Stomach smooth muscle (tissue), 2 donors: ENCODE data around the gene MAS1.
"Not testable (repeated sequence)": the region's sequence is repeated elsewhere in the genome, so short reads cannot be mapped to it uniquely, and the experiment has no call there.

Experiments
- H3K27ac ChIP-seq: one replicate; pipeline ENCODE4 v1.7.0; 2013; ENCODE audit warnings: mild to moderate bottlenecking, low read length, inconsistent platforms
- H3K27me3 ChIP-seq, 2 donors: one replicate each; pipeline ENCODE4 v1.7.0; 2013; ENCODE audit warnings: low read length in 2 of 2; ENCODE audit not compliant: insufficient read depth in 2 of 2, control insufficient read depth in 1 of 2
- H3K36me3 ChIP-seq, 2 donors: one replicate each; pipeline ENCODE4 v1.7.0; 2013; ENCODE audit warnings: low read length in 2 of 2; ENCODE audit not compliant: control insufficient read depth in 2 of 2, insufficient read depth in 2 of 2
- H3K4me1 ChIP-seq: one replicate; pipeline ENCODE4 v1.7.0; 2013; ENCODE audit warnings: low read length; ENCODE audit not compliant: control insufficient read depth, insufficient read depth
- H3K4me3 ChIP-seq, 2 donors: one replicate each; pipeline ENCODE4 v1.7.0; 2013; ENCODE audit warnings: low read length in 2 of 2
- H3K9ac ChIP-seq, 2 donors: one replicate each; pipeline ENCODE4 v1.7.0; 2013; ENCODE audit warnings: low read length in 2 of 2, mild to moderate bottlenecking in 1 of 2
- H3K9me3 ChIP-seq, 2 donors: one replicate each; pipeline ENCODE4 v1.7.0; 2013; ENCODE audit warnings: low read length in 2 of 2; ENCODE audit not compliant: control insufficient read depth in 2 of 2
- donor health status: healthy.
- donor health status: Pancreatic carcinoma.

The MAS1 gene

DNA sequence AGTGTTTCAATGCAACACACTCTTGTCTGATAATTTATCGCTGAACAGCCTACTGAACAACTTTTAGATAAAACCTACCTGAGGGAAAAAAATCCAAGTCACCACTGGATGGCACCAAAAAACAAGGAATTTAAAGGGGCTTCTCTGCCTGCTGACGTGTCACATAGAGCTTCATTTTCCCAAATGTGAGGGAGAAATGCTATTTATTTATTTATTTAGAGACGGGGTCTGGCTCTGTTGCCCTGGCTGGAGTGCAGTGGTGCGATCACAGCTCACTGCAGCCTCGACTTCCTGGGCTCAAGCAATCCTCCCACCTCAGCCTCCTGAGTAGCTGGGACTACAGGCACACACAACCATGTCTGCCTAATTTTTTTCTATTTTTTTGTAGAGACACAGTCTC is 27.4 kb upstream of the MAS1 start:
- not testable (repeated sequence) for H3K36me3 ChIP-seq, H3K27ac ChIP-seq, H3K9me3 ChIP-seq, H3K9ac ChIP-seq, H3K27me3 ChIP-seq, H3K4me1 ChIP-seq, H3K4me3 ChIP-seq

DNA sequence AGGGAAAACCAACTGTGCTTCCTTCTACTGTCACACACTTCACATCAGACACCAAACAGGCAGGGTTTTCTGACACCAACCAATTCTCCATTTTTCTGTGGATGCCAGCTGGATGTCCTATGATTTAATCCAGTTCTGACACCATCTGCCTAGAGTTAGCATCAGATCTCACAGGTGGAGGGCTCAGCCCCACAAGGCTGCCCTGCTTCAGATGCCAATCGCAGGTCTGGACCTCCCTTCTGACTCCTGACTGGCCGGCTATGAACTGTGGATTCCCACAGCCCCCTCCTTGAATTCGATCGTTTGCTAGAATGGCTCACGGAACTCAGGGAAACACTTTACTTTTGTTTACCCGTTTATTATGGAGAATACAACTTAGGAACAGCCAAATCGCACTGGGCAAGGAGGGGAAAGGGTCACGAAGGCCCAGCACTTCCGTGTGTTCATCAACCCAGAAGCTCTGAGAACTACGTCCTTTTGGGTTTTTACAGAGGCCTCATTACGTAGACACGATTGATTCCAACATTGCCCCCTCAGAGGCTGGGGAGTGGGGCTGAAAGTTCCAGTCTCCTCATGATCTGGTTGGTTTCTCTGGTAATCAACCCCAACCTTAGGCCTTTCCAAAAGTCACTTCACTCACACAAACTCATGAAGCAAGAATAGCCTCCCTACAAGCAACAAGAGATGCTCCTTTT is 25.4 kb upstream of the MAS1 start:
- peaks cover 0 to 5% of the 10 kb centered on the region in 2 donors for H3K9me3 ChIP-seq
- no peaks in the 10 kb centered on the region for H3K36me3 ChIP-seq
- H3K4me1 ChIP-seq, result no peaks in the 10 kb centered on the region
- no peaks in the 10 kb centered on the region for H3K27me3 ChIP-seq
- no peak overlapping the region for H3K27ac ChIP-seq
- no peak overlapping the region for H3K9ac ChIP-seq
- no peak overlapping the region for H3K4me3 ChIP-seq

DNA sequence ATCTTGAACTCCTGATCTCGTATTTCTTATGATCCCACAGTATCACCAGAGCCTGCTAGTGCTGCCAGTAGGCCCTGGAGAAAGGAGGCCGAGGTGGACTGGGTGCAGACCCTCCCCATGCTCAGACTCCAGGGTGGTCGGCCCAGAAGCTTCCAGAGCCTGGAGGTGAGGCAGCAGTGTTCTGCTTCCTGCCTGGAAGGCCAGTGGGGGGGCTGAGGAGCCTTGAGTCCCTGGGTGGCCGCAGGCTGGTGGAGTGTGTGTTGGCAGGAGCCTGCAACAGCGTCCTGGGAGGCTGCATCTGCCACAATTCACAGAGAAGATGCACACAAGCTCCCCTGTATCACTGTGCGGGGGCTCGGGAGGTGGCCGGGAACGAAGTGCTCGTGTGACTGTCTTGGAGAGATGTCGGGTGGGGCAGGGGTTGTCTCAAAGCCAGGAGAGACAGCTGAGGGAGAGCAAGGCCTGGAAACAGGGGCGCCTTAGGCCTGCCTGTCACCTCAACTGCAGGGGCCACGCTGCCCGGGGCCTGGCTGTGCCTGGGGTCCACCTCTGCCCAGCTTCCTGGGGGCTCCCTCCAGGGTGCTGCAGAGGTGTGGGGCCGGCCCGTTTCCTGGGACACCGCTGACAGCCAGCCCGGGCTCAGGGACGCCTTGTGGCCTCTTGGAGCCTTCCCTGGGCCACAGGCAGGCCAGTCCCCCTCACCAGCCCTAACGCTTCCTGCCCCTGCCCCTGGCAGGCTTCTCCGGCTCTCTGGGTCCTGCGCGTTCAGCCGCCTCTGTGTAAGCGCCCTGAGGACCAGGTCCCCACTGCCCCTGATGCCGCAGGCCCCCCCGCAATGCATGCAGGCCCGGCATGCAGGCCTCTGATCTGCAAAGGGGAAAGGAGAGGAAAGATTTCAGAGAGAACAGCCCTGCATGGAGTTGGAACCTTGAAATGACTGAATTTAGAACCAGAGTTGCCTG is 24.2 kb upstream of the MAS1 start:
- H3K27ac ChIP-seq, result no peak overlapping the region
- H3K4me3 ChIP-seq, result no peak overlapping the region
- H3K27me3 ChIP-seq, result no peaks in the 10 kb centered on the region
- H3K9me3 ChIP-seq, result peaks cover 0 to 5% of the 10 kb centered on the region in 2 donors
- H3K4me1 ChIP-seq, result no peaks in the 10 kb centered on the region
- no peaks in the 10 kb centered on the region for H3K36me3 ChIP-seq
- H3K9ac ChIP-seq, result no peak overlapping the region

DNA sequence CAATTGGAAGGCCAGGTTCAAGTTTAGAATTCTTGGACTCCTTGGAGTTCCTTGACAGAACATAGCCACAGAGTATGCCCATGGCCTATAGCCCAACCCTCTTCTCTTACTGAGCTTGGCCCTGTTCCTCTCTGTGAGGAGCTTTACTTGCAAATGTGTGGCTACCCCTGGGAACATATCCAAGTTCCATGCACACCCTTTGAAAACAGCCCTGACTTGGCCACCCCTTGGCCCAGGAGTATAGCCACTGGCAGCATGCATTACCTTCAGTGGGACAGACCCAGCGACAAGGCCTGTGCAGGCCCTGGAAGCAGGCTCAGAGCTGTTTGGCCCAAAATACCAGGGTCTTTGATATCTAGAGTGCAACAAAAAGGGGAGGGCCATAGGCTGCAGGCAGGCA is 19.5 kb upstream of the MAS1 start:
- no peak overlapping the region for H3K9ac ChIP-seq
- peaks cover 0 to 5% of the 10 kb centered on the region in 2 donors for H3K9me3 ChIP-seq
- no peak overlapping the region for H3K4me3 ChIP-seq
- no peaks in the 10 kb centered on the region for H3K4me1 ChIP-seq
- H3K27ac ChIP-seq, result no peak overlapping the region
- no peaks in the 10 kb centered on the region for H3K36me3 ChIP-seq
- H3K27me3 ChIP-seq, result peaks cover 0 to 2% of the 10 kb centered on the region in 2 donors

DNA sequence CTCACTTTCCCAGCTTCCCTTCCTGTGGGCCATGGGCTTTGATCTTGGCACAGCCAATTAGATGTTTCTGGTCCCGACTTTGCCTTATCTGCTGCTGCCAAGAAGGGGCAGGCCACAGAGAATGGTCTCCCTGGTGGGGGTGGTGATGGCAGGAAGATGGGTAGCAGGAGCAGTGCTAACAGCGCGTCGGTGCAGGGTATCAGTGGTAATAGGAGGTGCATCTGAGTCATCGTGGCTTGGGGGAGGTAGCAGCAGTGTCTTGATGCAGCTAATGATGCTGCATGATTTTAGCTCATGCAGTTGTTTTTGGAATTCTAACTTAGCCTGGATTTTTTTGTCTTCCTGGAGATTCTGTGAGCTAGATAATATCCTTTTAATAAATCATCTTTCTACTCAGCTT is 18.9 kb upstream of the MAS1 start:
- no peak overlapping the region for H3K4me3 ChIP-seq
- H3K4me1 ChIP-seq, result no peaks in the 10 kb centered on the region
- peaks cover 0 to 5% of the 10 kb centered on the region in 2 donors for H3K9me3 ChIP-seq

DNA sequence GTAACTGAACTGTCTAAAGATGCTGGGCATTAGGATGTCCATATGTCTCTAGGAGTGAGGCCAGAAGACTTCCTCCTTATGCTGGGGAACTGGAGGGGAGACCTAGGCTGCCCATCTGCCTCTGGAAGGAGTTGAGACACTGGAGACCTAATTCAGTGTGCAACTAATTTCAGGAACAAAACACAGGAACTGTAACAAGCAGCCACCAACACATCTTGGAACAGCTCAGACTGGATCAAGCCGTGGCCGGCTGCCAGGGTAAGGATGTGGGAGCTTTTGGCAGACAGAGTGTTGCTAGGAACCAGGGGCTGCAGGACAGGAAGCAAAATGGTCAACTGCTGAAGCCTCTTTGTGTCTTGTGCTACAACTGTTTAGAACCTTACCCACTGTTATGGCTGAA is 16.4 kb upstream of the MAS1 start:
- no peaks in the 10 kb centered on the region for H3K4me1 ChIP-seq
- H3K27ac ChIP-seq, result no peak overlapping the region
- H3K27me3 ChIP-seq, result peaks cover 0 to 2% of the 10 kb centered on the region in 2 donors
- H3K9me3 ChIP-seq, result no peaks in the 10 kb centered on the region
- H3K36me3 ChIP-seq, result no peaks in the 10 kb centered on the region
- no peak overlapping the region for H3K4me3 ChIP-seq
- no peak overlapping the region for H3K9ac ChIP-seq

More for the DNA sequence above, 18.9 kb upstream of the MAS1 start:
- Histone ChIP-seq H3K36me3 (no peaks in the 10 kb centered on the region), H3K27ac (no peak overlapping the region), H3K9ac (no peak overlapping the region), H3K27me3 (peaks cover 0 to 2% of the 10 kb centered on the region in 2 donors)

DNA sequence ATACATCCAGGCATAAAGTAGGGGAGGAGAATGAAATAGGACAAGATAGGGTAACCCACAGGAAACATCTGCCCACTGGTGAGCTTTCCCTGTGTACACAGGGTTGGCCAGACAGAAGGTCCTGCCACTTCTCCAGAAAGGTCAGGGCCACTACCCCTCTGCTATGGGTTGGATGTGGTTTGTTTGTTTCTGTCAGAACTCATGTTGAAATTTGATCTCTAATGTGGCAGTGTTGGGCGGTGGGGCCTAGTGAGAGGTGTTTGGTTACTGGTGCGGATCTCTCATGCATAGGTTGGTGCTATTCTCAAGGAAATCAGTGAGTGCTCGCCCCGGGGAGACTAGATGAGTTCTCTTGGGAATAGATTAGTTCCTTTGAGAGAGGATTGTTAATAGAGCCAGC is 15.6 kb upstream of the MAS1 start:
- no peaks in the 10 kb centered on the region for H3K36me3 ChIP-seq

DNA sequence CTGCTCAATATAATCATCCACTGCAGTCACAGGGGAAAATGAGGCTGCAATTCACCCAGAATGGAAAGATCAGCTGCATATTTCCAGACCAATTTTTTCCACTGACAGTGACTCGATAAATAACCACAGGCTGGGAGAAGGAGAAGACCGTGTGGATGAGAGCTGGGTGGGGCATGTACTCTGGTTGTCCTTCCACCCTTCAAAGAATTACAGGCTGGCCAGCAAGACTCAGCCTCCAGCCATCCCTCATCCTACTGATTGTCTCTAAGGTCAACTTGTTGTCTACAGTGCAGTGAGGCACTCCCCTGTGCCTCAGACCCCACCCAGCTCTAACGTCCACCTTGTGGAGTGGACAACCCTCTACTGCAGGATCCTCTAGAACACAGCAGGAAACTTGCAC is 14.5 kb upstream of the MAS1 start:
- H3K9ac ChIP-seq, result no peak overlapping the region
- no peaks in the 10 kb centered on the region for H3K9me3 ChIP-seq
- no peaks in the 10 kb centered on the region for H3K36me3 ChIP-seq
- peaks cover 0 to 4% of the 10 kb centered on the region in 2 donors for H3K27me3 ChIP-seq
- no peak overlapping the region for H3K4me3 ChIP-seq
- H3K27ac ChIP-seq, result no peak overlapping the region
- H3K4me1 ChIP-seq, result no peaks in the 10 kb centered on the region

More for the DNA sequence above, 15.6 kb upstream of the MAS1 start:
- no peaks in the 10 kb centered on the region for H3K4me1 ChIP-seq
- no peak overlapping the region for H3K9ac ChIP-seq
- peaks cover 0 to 4% of the 10 kb centered on the region in 2 donors for H3K27me3 ChIP-seq
- no peak overlapping the region for H3K4me3 ChIP-seq
- H3K27ac ChIP-seq, result no peak overlapping the region
- H3K9me3 ChIP-seq, result no peaks in the 10 kb centered on the region

DNA sequence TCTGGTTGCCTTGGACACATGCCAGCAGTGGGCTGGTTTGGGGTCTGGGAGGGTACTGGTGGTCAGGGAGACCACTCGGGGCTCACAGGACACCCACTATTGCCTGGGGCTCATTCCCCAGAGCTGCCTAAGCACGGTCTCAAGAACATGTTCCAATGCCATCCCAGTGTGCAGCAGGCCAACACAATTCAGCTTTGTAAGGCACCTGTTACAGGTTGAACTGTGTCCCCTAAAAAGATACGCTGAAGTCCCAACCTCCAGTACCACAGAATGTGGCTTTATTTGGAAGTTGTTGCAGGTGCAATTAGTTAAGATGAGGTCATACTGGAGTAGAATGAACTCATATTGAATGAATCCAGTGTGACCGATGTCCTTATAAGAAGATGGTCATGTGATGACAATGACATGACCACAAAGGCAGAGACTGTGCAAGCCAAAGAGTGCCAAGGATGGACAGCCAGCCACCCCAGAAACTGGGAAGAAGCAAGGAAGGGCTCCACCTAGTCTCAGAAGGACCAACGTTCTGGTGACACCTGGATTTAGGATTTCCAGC is 13.5 kb upstream of the MAS1 start:
- H3K4me1 ChIP-seq, result no peaks in the 10 kb centered on the region

DNA sequence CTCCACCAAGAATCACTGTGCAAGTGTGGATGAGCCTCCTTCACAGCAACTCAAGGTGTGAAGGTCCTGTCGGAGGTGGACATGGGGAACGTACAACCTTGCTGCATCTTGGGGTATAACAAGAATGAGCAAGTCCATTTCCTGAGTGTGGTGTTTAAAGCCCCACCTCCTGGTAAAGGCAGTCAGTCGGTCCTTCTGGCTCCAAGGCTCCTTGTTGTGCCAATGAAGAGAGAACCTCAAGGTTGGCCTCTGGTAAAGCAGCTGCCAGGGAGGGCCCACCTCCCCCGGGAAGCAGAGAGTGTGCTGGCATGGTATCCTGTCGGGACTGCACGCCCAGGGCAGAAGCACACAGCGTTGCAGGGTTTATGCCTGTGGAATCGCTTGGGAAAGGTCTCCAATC is 12.4 kb upstream of the MAS1 start:
- Histone ChIP-seq H3K36me3 (no peaks in the 10 kb centered on the region), H3K9ac (no peak overlapping the region), H3K4me1 (no peaks in the 10 kb centered on the region), H3K4me3 (no peak overlapping the region), H3K27me3 (peaks cover 0 to 2% of the 10 kb centered on the region in 2 donors), H3K27ac (no peak overlapping the region), H3K9me3 (no peaks in the 10 kb centered on the region)

More for the DNA sequence above, 13.5 kb upstream of the MAS1 start:
- no peaks in the 10 kb centered on the region for H3K9me3 ChIP-seq
- H3K27ac ChIP-seq, result no peak overlapping the region
- H3K27me3 ChIP-seq, result peaks cover 0 to 2% of the 10 kb centered on the region in 2 donors
- H3K36me3 ChIP-seq, result no peaks in the 10 kb centered on the region
- H3K9ac ChIP-seq, result no peak overlapping the region
- H3K4me3 ChIP-seq, result no peak overlapping the region
